CD4-positive, alpha-beta T cell treated with Interleukin-21 for 1 hour (primary cell): ENCODE results near the gene LRRK1.
"Not testable (repeated sequence)": the region's sequence is repeated elsewhere in the genome, so short reads cannot be mapped to it uniquely, and the experiment has no call there.

Experiments
- DNase-seq: peaks from one replicate; pipeline ENCODE4 v3.0.0-alpha.2; 2020

The LRRK1 gene

DNA sequence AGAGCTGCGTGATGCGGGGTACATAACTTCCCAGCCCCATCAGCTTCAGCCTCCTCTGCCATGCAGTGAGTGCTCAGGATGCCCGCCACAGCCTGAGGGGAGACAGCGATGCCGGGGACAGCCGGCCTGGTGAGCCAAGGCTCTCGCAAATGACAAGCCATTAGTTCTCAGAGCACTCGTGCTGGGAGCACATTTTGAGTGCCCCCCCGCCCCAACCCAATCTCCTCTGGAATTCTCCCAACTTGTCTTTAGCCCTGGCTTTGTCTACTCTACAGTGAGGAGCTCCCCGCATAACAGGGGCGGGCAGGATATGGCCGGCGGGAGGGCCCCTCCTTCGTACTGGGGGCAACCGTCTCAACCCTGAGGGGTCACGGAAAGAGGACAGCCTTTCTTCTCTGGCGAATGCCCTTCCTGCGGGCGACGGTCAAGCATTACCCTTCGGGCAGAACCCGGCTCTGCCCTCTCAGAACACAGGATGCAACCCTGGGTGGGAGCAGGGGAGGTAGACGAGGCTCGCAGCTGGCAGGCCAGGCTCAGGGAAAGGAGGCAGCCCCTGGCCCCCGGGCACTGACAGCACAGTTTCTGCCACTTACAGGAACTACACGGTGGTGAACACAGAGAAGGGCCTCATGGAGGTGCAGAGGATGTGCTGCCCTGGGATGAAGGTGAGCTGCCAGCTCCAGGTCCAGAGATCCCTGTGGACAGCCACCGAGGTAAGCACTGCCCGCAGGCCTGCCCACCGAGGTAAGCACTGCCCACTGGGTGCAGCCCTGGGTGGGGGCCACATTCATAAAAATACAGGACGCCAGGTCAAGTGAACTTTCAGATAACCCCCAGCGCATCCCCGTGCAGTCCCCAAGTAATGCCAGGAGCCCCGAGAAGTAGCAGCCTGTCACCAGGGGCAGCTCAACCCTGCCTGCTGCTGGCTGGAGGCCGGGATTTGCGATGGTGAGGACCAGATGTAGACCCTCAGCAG, 141.7 kb downstream of the LRRK1 start:
- DNase-seq, result no peak

DNA sequence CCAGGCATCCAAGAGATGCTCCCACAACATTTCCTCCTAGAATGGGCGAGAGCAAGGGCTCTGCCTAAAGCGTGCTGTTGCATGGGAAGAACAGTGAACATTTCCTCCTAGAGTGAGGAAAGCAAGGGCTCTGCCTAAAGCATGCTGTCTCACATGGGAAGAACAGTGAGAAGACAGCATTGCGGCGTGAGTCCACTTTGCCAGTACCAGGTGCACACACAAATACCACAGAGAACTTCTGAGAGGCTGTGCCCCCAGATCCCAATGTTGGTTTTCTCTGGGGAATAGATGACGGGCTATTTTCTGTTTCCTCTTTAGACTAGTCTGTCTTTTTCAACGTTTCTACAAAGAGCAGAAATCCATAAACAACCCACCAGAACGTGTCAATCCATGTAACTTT, 142.9 kb downstream of the LRRK1 start:
- DNase-seq, result no peak

DNA sequence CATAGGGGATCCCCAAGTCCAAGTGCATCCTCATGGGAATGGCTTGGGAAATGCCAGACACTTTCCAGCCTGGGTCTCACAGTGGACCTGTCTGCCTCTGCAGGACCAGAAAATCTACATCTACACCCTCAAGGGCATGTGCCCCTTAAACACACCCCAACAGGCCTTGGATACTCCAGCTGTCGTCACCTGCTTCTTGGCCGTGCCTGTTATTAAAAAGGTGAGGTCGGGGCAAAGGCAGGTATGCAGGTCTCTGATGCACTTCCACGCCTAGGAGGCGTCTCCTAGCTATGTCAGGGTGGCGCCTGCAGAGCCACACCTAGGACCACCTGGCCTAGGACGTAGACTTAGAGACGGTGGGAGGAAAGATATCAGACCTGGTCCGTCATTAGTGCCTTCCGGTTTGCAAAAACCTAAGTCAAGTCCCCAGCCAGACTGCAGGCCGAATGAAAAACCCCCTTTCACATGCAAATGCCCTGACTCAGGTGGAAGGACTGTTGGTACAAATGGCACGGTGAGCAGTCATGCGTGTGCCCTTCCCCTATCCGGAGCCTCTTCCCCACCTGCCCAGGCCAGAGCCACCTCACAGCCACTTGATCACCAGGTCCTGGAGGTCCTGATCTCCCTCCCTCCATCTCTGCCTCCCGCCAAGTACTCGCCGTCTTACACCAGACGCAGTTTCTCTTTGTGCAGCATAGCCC, 143.5 kb downstream of the LRRK1 start:
- no peak for DNase-seq

DNA sequence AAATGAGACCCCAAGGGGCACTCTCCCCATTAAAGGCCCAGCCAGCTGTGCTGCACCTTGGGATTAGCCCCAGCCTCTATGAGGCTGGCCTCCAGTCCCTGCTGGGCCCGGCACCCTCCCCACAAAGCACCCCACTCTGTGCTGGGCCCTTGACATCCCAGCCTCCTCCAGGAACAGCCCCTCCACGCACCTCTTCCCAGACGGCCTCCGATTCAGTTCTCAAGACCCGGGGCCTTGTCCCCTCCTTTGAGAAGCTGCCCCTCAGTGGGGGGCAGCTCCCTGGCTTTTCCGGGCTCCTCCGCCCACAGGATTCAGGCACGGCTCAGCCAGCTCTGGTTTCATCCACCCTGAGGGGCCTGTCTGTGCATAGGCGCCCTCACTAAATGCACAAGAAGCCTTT, 144.1 kb downstream of the LRRK1 start:
- no peak for DNase-seq

DNA sequence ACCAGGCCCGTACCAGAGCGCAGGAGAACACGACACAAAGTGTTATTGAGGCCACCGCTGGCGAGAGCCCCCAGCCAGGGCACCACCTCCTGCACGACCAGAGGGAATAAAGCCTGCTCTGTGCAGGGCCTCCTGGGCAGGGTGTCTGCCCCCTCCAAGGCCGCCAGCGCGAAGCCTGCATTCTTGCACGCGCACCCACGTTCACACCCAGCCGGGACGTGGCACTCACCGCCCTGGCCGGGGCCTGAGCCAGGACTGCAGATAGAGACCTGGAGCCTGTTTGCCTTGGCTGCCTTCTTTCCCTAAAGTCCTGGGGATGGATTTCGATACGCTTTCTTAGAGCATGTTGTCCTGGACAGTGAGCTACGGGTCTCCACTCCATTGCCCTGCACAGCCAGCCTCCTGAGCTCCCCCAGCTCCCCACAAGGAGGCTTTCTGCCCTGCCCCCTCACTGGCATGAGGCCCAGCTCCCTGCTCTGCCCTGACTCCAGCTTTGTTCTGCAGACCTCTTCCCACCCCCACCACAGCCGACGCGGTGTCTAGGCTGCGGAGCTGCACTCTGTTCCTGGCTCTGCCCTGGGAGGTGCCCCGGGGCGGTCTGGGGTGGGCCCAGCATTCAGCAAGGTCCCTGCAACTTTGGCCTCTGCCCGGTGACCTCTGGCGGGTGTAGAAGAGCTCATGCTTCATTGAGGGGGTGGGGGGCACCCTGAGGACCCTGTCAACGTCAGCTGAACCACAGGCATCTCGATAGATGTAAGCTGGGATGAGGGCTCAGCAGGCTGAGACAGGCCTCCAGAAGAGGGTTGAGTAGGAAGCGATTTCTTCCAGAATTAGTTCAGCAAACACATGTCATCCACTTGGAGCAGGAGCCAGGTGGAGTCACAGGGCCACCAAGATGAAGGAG, 145.0 kb downstream of the LRRK1 start:
- no peak for DNase-seq

DNA sequence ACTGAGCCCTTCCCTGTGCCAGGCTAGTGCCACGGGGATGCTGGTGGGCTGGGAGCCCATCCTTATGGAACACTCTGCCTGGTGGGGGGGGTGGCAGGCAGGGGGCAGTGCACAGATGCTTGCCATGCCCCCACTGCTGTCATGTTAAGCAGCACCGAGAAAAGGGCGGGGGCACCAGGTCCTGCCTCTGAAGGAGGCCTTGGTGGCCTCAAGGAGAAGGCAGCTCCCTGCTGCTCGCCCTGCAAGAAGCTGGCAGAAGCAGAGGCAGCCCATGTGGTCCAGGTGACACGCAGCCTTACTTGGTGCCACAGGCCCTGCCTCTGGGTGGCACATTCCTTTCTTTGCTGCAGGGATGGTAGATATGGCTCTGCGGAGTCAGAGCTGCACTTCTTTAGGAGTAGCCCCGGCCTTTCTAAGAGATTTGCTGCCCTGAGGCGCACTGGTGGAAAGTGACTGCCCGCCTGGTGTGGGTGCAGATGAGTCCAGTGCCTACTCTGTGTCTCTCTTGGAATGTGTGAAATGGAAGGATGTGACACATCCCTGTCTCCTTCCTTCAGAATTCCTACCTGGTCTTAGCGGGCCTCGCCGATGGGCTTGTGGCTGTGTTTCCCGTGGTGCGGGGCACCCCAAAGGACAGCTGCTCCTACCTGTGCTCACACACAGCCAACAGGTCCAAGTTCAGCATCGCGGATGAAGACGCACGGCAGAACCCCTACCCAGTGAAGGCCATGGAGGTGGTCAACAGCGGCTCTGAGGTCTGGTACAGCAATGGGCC, 145.8 kb downstream of the LRRK1 start:
- DNase-seq, result no peak

DNA sequence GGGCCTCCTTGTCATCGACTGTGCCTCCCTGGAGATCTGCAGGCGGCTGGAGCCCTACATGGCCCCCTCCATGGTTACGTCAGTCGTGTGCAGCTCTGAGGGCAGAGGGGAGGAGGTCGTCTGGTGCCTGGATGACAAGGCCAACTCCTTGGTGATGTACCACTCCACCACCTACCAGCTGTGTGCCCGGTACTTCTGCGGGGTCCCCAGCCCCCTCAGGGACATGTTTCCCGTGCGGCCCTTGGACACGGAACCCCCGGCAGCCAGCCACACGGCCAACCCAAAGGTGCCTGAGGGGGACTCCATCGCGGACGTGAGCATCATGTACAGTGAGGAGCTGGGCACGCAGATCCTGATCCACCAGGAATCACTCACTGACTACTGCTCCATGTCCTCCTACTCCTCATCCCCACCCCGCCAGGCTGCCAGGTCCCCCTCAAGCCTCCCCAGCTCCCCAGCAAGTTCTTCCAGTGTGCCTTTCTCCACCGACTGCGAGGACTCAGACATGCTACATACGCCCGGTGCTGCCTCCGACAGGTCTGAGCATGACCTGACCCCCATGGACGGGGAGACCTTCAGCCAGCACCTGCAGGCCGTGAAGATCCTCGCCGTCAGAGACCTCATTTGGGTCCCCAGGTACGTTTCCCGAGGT, 146.5 kb downstream of the LRRK1 start:
- DNase-seq, result no peak

DNA sequence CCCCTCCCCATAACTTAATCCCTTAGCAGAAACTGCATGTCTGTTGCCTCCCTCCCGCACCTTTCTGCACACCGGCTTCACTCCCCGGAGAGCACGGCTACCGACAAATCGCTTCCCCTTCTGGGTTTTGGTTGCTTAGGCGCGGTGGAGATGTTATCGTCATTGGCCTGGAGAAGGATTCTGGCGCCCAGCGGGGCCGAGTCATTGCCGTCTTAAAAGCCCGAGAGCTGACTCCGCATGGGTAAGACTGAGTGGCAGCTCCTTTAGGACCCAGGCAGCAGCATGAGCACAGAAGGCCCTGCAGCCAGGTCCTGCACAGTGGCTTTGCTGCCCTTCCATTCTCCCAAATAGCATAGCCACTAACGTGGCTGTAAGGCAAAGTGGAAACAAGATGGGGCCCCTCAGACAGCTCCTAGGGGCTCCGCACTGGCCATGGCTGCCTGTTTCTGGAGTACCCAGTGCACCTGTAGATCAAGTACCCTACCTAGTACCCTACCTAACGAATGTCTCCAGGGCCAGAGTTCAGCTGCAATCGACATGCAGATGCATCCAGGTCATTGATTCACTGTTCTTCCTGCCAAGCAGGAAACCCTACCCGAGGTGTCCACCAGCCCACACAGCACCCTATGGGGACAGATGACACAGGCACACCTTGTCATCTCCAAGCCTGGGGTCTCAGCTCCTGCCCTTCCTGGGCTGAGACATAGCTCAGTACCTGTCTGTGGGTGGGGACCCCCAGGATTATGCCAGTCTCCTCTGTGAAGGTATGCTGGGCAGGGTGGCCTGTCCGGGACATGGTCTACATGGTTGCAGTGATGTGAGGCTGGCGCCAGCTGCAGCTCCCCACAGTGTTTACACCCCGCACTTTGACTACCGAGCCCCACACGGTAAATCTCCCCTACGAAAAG, 147.6 kb downstream of the LRRK1 start:
- no peak for DNase-seq

DNA sequence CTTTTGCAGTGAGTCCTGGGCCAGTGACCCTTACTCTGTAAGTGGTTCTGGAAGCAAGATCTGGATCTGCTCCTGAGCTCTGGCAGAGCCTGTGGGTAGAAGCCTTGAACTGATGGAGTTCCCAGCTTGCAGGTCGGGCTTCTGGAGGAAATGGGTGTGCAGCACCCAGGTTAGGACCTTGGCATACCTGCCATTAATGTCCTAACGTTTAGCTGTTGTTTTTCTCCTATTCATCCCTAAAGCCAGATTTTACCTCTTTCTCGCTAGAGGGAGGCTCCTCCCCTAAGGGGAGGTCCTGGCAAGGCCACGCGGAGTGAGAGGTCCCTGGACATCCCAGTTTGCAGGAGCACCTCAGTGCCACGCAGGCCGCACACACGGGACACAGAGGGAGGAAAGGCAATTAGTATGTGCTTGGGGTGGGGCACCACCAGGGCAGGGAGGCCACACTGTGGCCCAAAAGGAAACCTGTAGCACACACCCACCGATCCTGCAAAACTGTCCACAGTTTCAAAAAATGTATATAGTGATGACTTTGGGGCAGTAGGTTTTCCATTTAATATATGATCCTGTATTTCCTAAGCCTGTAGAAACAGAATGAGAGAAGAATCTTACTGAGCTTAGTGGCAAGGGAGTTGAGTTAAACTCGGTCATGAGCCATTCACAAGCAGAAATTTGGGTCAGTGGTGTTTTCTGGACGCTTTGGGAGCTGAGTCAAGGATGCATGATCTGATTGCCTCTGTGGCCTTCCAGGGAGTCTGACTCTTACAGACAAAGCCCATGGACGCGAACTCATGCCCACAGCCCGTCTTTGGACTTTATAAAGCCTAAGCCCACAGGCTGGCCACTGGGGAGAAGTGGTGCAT, 148.7 kb downstream of the LRRK1 start:
- no peak for DNase-seq

DNA sequence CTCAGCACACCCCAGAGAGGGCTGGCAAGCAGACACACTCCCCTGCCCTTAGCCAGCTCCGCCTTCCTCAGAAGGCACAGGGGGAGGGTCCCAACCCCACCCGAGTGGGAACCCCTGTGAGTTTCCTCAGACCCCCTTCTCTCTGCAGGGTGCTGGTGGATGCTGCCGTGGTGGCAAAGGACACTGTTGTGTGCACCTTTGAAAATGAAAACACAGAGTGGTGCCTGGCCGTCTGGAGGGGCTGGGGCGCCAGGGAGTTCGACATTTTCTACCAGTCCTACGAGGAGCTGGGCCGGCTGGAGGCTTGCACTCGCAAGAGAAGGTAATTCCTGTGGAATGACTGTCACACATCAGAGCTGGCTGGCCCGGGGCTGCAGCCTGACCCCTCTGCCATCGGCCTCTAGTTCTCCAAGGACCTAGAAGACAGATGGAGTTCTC, 149.4 kb downstream of the LRRK1 start:
- no peak for DNase-seq

DNA sequence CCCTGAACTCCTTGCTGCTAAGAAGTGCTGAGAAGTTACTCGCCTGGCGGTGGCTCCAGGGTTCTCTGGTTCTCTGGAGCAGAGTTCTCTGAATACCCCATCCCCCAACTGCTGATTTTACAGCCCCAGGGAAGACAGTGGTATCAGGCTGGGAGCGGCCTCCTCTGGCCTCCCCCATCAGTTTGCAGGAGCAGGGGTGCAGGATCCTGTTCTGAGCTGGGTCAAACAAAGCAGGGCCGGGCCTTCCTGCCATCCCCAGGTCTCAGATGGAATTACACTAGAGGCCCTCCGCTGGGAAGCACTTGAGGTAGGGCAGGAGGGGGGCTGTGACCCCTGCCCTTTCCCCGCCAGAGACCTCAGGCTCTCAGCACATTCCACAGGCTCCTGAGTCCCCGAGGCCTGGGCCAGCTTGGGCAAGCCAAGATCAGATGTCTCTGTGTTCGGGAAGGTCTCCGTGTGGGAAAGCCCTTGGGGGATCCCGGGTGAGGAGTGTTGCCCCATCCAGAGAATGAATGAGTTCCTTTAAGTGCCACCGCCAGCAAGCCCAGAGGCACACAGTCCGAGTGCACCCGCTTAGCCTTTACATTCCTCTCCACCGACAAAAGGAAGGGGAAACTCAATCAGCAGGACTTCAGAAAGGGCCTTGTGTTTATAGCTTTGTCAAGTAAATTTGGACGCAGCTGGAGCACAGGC, 149.9 kb downstream of the LRRK1 start:
- no peak for DNase-seq

DNA sequence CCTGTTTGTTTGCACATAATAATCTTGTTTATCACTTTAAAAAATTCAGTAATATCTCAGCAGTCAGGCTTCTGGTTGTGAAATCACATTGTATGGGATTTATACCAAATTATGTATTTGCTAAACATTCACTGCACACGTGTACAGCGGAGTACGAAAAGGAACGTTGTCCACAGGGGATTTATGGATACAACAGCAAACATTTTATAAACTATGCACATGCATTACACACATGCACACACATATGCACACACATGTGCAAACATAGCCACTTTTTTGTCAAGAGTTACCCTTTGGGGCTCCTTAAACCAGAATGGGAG, 150.5 kb downstream of the LRRK1 start:
- no peak for DNase-seq

DNA sequence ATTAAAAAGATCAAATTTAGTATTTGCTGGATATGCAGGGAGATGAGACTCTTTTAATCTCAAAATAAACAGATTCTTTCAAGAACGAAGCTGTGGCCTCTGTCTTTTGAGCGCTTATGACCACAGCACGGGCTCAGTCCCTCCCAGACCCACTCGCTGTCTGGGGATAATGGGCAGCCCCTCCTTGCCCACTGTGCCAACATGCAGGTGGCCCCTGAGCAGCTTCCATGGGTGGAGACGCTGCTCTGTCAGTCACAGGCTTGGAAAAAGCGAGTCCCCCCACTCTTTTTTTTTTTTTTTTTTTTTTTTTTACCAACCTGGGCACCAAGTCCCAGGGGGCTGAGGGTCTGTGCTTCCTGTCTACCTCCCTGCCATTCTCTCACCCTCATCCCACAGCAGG, 150.9 kb downstream of the LRRK1 start:
- no peak for DNase-seq

DNA sequence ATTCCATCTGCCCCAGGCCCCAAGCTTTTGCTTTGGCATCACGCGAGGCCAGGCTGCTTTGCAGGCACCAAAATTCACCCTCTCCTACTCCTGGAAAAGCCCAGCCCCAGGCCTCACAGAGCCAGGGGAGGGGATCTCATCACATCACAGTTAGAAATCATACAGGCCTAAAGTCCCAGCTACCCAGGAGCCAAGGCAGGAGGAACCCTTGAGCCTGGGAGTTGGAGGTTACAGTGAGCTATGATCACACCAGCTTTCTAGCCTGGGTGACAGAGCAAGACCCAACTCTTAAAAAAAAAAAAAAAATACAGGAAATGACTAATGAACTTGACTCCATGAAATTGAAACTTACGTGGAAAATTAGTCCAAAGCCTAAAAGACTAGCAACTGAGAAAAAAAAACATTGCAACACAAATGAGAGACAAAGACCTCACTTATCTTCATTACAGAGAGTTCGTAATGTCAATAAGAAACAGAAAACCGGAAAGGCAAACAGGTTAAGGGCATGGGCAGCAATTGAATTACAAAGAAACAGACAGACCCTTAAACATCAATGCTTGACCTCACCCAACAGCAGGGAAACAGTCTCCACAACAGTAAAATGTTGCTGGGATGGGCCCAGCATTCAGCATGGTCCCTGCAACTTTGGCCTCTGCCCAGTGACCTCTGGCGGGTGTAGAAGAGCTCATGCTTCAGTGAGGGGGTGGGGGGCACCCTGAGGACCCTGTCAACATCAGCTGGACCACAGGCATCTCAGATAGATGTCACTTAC, 151.5 kb downstream of the LRRK1 start:
- DNase-seq, result no peak

DNA sequence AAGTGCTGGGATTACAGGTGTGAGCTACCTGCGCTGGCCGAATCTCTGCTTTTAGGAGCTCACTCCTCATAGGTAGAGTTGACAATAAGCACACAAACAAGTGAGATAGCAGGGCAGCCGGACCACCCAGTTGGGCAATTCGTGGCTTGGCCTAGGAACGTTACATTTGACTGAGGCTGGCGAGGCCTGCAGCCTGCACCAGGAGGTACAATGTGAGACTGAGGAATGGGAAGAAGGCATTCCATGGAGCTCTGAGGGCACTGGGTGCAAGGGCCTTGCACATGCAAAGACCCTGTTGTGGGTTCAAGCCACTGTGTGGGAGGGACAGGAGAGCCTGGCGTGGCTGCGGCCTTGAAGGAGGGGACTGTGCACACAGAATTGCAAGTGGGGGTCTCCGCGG, 152.5 kb downstream of the LRRK1 start:
- no peak for DNase-seq

DNA sequence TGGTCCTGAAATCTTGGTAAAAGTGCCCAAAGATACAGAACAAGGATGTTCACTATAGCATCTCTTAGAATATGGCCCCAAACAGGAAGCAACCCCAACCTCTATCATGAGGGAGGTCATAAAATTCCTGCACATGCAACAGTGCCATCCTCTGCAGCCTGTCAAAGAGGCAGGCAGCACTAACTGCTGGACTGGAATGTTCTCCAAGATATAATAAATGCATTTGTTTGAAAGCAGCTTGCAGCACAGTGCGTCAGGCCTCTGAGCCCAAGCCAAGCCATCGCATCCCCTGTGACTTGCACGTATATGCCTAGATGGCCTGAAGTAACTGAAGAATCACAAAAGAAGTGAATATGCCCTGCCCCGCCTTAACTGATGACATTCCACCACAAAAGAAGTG, 153.1 kb downstream of the LRRK1 start:
- not testable (repeated sequence) for DNase-seq

DNA sequence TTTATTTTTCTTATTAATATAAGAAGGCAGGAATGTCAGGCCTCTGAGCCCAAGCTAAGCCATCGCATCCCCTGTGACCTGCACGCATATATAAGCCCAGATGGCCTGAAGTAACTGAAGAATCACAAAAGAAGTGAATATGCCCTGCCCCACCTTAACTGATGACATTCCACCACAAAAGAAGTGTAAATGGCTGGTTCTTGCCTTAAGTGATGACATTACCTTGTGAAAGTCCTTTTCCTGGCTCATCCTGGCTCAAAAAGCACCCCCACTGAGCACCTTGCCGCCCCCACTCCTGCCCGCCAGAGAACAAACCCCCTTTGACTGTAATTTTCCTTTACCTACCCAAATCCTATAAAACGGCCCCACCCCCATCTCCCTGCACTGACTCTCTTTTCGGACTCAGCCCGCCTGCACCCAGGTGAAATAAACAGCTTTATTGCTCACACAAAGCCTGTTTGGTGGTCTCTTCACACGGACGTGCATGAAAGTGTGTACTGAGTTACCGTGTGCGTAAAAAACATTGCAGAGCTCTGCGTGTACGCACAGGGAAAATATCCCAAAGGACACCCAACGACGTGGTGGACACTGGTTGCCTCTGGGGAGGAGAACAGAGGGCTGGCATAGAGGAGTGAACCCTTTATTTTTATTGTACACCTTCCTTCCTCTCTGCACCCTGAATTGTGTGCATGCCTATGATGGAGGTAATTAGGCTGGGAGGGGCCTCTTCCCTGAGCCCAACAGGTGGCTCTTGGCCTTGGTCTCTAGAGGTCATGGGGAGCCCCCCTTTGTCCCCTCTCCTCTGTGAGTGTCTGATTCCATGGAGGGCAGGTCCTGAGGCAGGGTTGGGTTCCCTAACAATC, 158.9 kb downstream of the LRRK1 start:
- DNase-seq, result not testable (repeated sequence)
